Right lobe of liver (tissue), 6 donors: Measurements from ENCODE around the gene YWHAG. TPM values are rescaled to one million over a fixed set of nuclear protein-coding genes. Genes with fewer than 3 reads are reported as not detected.
A peak's percentile ranks its signal among the peaks of the same experiment; 100 is the strongest.

Experiments used
- ATAC-seq, 4 donors: fragments of 200-7000 bp; cut with Tn5 transposase; one replicate each; pipeline ENCODE4 v1.9.1; 2020; ENCODE audit warnings: mild to moderate bottlenecking in 4 of 4, moderate library complexity in 4 of 4
- DNase-seq, 3 donors: peaks; one replicate each; pipeline ENCODE4 v3.0.0-alpha.2; 2020
- H3K27ac ChIP-seq, 3 donors: fragments of 200-600 bp; one replicate each; pipeline ENCODE4 v1.8.0; 2022
- H3K27me3 ChIP-seq, 2 donors: fragments of 200-600 bp; one replicate each; pipeline ENCODE4 v1.8.0; 2022
- H3K36me3 ChIP-seq, 4 donors: fragments of 200-600 bp; sonication (generic) in 1 of 4; one replicate each; pipeline versions ENCODE4 v1.5.1 to v1.8.0; 2017 to 2022; ENCODE audit warnings: control low read depth in 1 of 4
- H3K4me1 ChIP-seq, 4 donors: fragments of 200-600 bp; sonication (generic) in 1 of 4; one replicate each; pipeline versions ENCODE4 v1.5.1 to v1.8.0; 2017 to 2022; ENCODE audit warnings: control low read depth in 1 of 4
- H3K4me3 ChIP-seq, 3 donors: fragments of 200-600 bp; one replicate each; pipeline ENCODE4 v1.8.0; 2022
- H3K9me3 ChIP-seq, 4 donors: fragments of 200-600 bp; sonication (generic) in 1 of 4; one replicate each; pipeline versions ENCODE4 v1.5.1 to v1.8.0; 2017 to 2022; ENCODE audit warnings: control low read depth in 1 of 4
- CTCF ChIP-seq, 4 donors: fragments of 200-600 bp in 3 of 4; fragments of 450-650 bp in 1 of 4; IDR thresholded peaks; one replicate each; pipeline versions ENCODE4 v1.5.1 to v1.8.0; 2016 to 2022; ENCODE audit warnings: antibody characterized with exemption in 4 of 4, mild to moderate bottlenecking in 2 of 4
- POLR2A ChIP-seq: fragments of 450-650 bp; IDR thresholded peaks from one replicate; pipeline ENCODE4 v1.6.1; 2017; ENCODE audit warnings: antibody characterized with exemption, mild to moderate bottlenecking
- WGBS: methylation state at CpG from one replicate; pipeline ENCODE4 v1.1.6; 2018; ENCODE audit warnings: low coverage, low lambda C conversion rate; ENCODE audit not compliant: insufficient coverage; ENCODE audit errors: missing lambda C conversion rate; 5-methylcytosine and 5-hydroxymethylcytosine counted together
- intact Hi-C, 2 donors: fragments of 100-400 bp; cut with DNase I; formaldehyde crosslinking; loops; one replicate each; pipeline versions ENCODE4 v1.11.2 to v1.14.1; 2022
- total RNA-seq, 6 experiments: library from RNA; depleted of rRNA in 2 of 6; stranded (reverse); fragments of >200 nt in 2 of 6; fragmentation: NEBNext Ultra II Directional in 3 of 6; extraction: Animal tissue kit (Norgen Biotek cat#: 25700) in 3 of 6; gene quantifications; one replicate each; pipeline versions ENCODE4 v1.1.0 to v1.2.4, GENCODE V29; 2016 to 2023
- donor health status: DM: no; HTN: yes; CAD: no.
- donor health status: DM: no; HTN: no; CAD: no.
- donor health status: DM: no; HTN: no; CAD: no.
- donor health status: DM: no; HTN: yes; CAD: no.
- donor health status: DM: no; HTN: yes; CAD: no.

Gene YWHAG
- total RNA-seq, 6 experiments from 2014 or later = 43.5 to 69.1 (median 58.4) TPM

- TF ChIP-seq CTCF (IDR thresholded peaks at IDR 0.05) = no peak
- TF ChIP-seq POLR2A = no peak
- Histone ChIP-seq H3K4me1 (peaks cover 0 to 55% (median 15%) of the 10 kb centered on the region in 4 donors), H3K27ac (no peak overlapping the region), H3K4me3 (no peak overlapping the region), H3K9me3 (no peaks in the 10 kb centered on the region), H3K36me3 (peaks cover 5 to 31% (median 11%) of the 10 kb centered on the region in 4 donors), H3K27me3 (no peaks in the 10 kb centered on the region)
- intact Hi-C loops = no loop called here
- no peak for ATAC-seq
- DNase-seq = no peak
- WGBS = 44% methylated on average over 5 of the region's 5 CpGs
Measured at GRCh38 chr7:76347710-76348109, 11.1 kb downstream of the YWHAG start.

GRCh38 chr7:76346778-76347177 lies 12.0 kb downstream of the YWHAG start:
- ATAC-seq (peak; percentile 17 to 54 (median 42)), DNase-seq (no peak)
- WGBS = 50% methylated on average over 8 of the region's 8 CpGs
- H3K9me3 ChIP-seq = no peaks in the 10 kb centered on the region
- peak overlapping the region in 1 of 3 donors; percentile 14 for H3K27ac ChIP-seq
- no peak overlapping the region for H3K4me3 ChIP-seq
- intact Hi-C loops = no loop called here
- H3K4me1 ChIP-seq = peaks cover 0 to 55% (median 15%) of the 10 kb centered on the region in 4 donors
- TF ChIP-seq POLR2A (no peak), CTCF (IDR thresholded peaks at IDR 0.05) (no peak)
- H3K36me3 ChIP-seq = peaks cover 5 to 31% (median 11%) of the 10 kb centered on the region in 4 donors
- no peaks in the 10 kb centered on the region for H3K27me3 ChIP-seq

GRCh38 chr7:76346097-76346496 lies 12.7 kb downstream of the YWHAG start:
- no peak for DNase-seq
- TF ChIP-seq POLR2A (no peak), CTCF (IDR thresholded peaks at IDR 0.05) (no peak)
- intact Hi-C loops = no loop called here
- no peaks in the 10 kb centered on the region for H3K9me3 ChIP-seq
- H3K27me3 ChIP-seq = no peaks in the 10 kb centered on the region
- no peak overlapping the region for H3K4me3 ChIP-seq
- peaks cover 5 to 31% (median 11%) of the 10 kb centered on the region in 4 donors for H3K36me3 ChIP-seq
- WGBS = 58% methylated on average over 6 of the region's 6 CpGs
- H3K27ac ChIP-seq = peak overlapping the region in 1 of 3 donors; percentile 14
- peaks cover 0 to 58% (median 15%) of the 10 kb centered on the region in 4 donors for H3K4me1 ChIP-seq
- ATAC-seq = peak; percentile 8 to 52 (median 22)

- peaks cover 0 to 60% (median 11%) of the 10 kb centered on the region in 4 donors for H3K4me1 ChIP-seq
- intact Hi-C loops = no loop called here
- DNase-seq (no peak), ATAC-seq (peak; percentile 79 to 90 (median 85))
- peaks cover 0 to 40% (median 11%) of the 10 kb centered on the region in 4 donors for H3K36me3 ChIP-seq
- no peak overlapping the region for H3K4me3 ChIP-seq
- TF ChIP-seq POLR2A (no peak), CTCF (IDR thresholded peaks at IDR 0.05) (no peak)
- no peaks in the 10 kb centered on the region for H3K9me3 ChIP-seq
- WGBS = 27% methylated on average over 3 of the region's 6 CpGs
- no peaks in the 10 kb centered on the region for H3K27me3 ChIP-seq
- peak overlapping the region in 1 of 3 donors; percentile 18 for H3K27ac ChIP-seq
Measured at GRCh38 chr7:76343931-76344321, 14.9 kb downstream of the YWHAG start.
